BLaER1 (cell line): ENCODE data around the gene DNAJB12.

Experiments used
- H3K27ac ChIP-seq: shearing (Covaris generic); formaldehyde crosslinking; 2 replicates; pipeline ENCODE4 v1.8.1; 2022
- H3K27me3 ChIP-seq: shearing (Covaris generic); formaldehyde crosslinking; 2 replicates; pipeline ENCODE4 v1.8.1; 2022
- H3K36me3 ChIP-seq: shearing (Covaris generic); formaldehyde crosslinking; 2 replicates; pipeline ENCODE4 v1.8.1; 2022
- H3K4me1 ChIP-seq: shearing (Covaris generic); formaldehyde crosslinking; 2 replicates; pipeline ENCODE4 v1.8.1; 2022
- H3K4me2 ChIP-seq: shearing (Covaris generic); formaldehyde crosslinking; 2 replicates; pipeline ENCODE4 v1.8.1; 2022
- H3K4me3 ChIP-seq: shearing (Covaris generic); formaldehyde crosslinking; 2 replicates; pipeline ENCODE4 v1.8.1; 2022
- H3K9ac ChIP-seq: shearing (Covaris generic); formaldehyde crosslinking; 2 replicates; pipeline ENCODE4 v1.8.1; 2022
- H3K9me3 ChIP-seq: shearing (Covaris generic); formaldehyde crosslinking; 2 replicates; pipeline ENCODE4 v1.8.1; 2022
- H4K20me1 ChIP-seq: shearing (Covaris generic); formaldehyde crosslinking; 2 replicates; pipeline ENCODE4 v1.8.1; 2022
- Cebpa-rat ChIP-seq: shearing (Covaris generic); IDR thresholded peaks from 2 replicates; pipeline ENCODE4 v1.8.1; 2022

Gene DNAJB12

GRCh38 chr10:72340510-72341261 lies 14.0 kb downstream of the DNAJB12 start:
- no peaks in the 10 kb centered on the region for H3K9me3 ChIP-seq
- no peak overlapping the region for H3K9ac ChIP-seq
- peaks cover 38% of the 10 kb centered on the region for H3K4me1 ChIP-seq
- no peak overlapping the region for H3K27ac ChIP-seq
- H3K27me3 ChIP-seq, result no peaks in the 10 kb centered on the region
- no peak overlapping the region for H3K4me2 ChIP-seq
- peaks cover 45% of the 10 kb centered on the region for H4K20me1 ChIP-seq
- peaks cover 88% of the 10 kb centered on the region for H3K36me3 ChIP-seq
- no peak for TF ChIP-seq Cebpa-rat
- H3K4me3 ChIP-seq, result no peak overlapping the region

- peaks cover 45% of the 10 kb centered on the region for H3K4me1 ChIP-seq
- H3K27ac ChIP-seq, result no peak overlapping the region
- no peak overlapping the region for H3K4me2 ChIP-seq
- no peak overlapping the region for H3K9ac ChIP-seq
- H3K36me3 ChIP-seq, result peaks cover 74% of the 10 kb centered on the region
- H3K9me3 ChIP-seq, result no peaks in the 10 kb centered on the region
- H4K20me1 ChIP-seq, result peaks cover 22% of the 10 kb centered on the region
- H3K4me3 ChIP-seq, result no peak overlapping the region
- TF ChIP-seq Cebpa-rat, result no peak
- H3K27me3 ChIP-seq, result no peaks in the 10 kb centered on the region
These were observed 16.5 kb downstream of the DNAJB12 start for GRCh38 chr10:72338180-72338579.

- Histone ChIP-seq H3K4me1 (peaks cover 50% of the 10 kb centered on the region), H3K4me2 (0 out of 2 replicates have a peak overlapping the region, but pooled peaks have one; percentile 96), H4K20me1 (peaks cover 20% of the 10 kb centered on the region), H3K9ac (no peak overlapping the region), H3K27ac (no peak overlapping the region), H3K4me3 (no peak overlapping the region), H3K9me3 (no peaks in the 10 kb centered on the region), H3K27me3 (no peaks in the 10 kb centered on the region), H3K36me3 (peaks cover 71% of the 10 kb centered on the region)
- no peak for TF ChIP-seq Cebpa-rat
These were observed 17.0 kb downstream of the DNAJB12 start for GRCh38 chr10:72337722-72338121.

- Histone ChIP-seq H3K27ac (peak overlapping the region; percentile 92; the same call in 1 of the 2 replicates), H3K36me3 (peaks cover 65% of the 10 kb centered on the region), H3K4me1 (peaks cover 55% of the 10 kb centered on the region), H3K4me2 (peak overlapping the region; percentile 96), H3K27me3 (no peaks in the 10 kb centered on the region), H4K20me1 (peaks cover 15% of the 10 kb centered on the region; the same call in 1 of the 2 replicates), H3K9me3 (no peaks in the 10 kb centered on the region), H3K4me3 (no peak overlapping the region), H3K9ac (0 out of 2 replicates have a peak overlapping the region, but pooled peaks have one; percentile 79)
- no peak for TF ChIP-seq Cebpa-rat
These were observed 17.6 kb downstream of the DNAJB12 start for GRCh38 chr10:72337039-72337629.

- Histone ChIP-seq H4K20me1 (peaks cover 12% of the 10 kb centered on the region; the same call in 1 of the 2 replicates), H3K27me3 (no peaks in the 10 kb centered on the region), H3K4me2 (peak overlapping the region; percentile 96), H3K4me1 (peaks cover 59% of the 10 kb centered on the region), H3K36me3 (peaks cover 58% of the 10 kb centered on the region), H3K4me3 (peak overlapping the region; percentile 58), H3K27ac (peak overlapping the region; percentile 92), H3K9ac (peak overlapping the region; percentile 79), H3K9me3 (no peaks in the 10 kb centered on the region)
- TF ChIP-seq Cebpa-rat, result no peak
These were observed 18.3 kb downstream of the DNAJB12 start for GRCh38 chr10:72336259-72337038.

GRCh38 chr10:72335394-72336258 lies 19.1 kb downstream of the DNAJB12 start:
- Histone ChIP-seq H3K36me3 (peaks cover 50% of the 10 kb centered on the region), H3K4me2 (peak overlapping the region; percentile 96), H3K27me3 (no peaks in the 10 kb centered on the region), H3K9me3 (no peaks in the 10 kb centered on the region), H3K4me1 (peaks cover 68% of the 10 kb centered on the region), H4K20me1 (peaks cover 12% of the 10 kb centered on the region; the same call in 1 of the 2 replicates), H3K27ac (peak overlapping the region; percentile 92), H3K9ac (peak overlapping the region; percentile 79), H3K4me3 (peak overlapping the region; percentile 58)
- no peak for TF ChIP-seq Cebpa-rat

GRCh38 chr10:72334825-72335393 lies 19.8 kb downstream of the DNAJB12 start:
- Histone ChIP-seq H3K4me2 (peak overlapping the region; percentile 96), H4K20me1 (peaks cover 12% of the 10 kb centered on the region; the same call in 1 of the 2 replicates), H3K4me1 (peaks cover 75% of the 10 kb centered on the region), H3K36me3 (peaks cover 43% of the 10 kb centered on the region), H3K9me3 (no peaks in the 10 kb centered on the region), H3K9ac (peak overlapping the region; percentile 79), H3K27me3 (no peaks in the 10 kb centered on the region), H3K27ac (peak overlapping the region; percentile 92), H3K4me3 (peak overlapping the region; percentile 58)
- no peak for TF ChIP-seq Cebpa-rat

- H3K9ac ChIP-seq, result peak overlapping the region; percentile 79
- no peak for TF ChIP-seq Cebpa-rat
- H3K9me3 ChIP-seq, result no peaks in the 10 kb centered on the region
- H3K4me2 ChIP-seq, result peak overlapping the region; percentile 96
- peaks cover 81% of the 10 kb centered on the region for H3K4me1 ChIP-seq
- peaks cover 12% of the 10 kb centered on the region; the same call in 1 of the 2 replicates for H4K20me1 ChIP-seq
- peak overlapping the region; percentile 58 for H3K4me3 ChIP-seq
- peak overlapping the region; percentile 92 for H3K27ac ChIP-seq
- no peaks in the 10 kb centered on the region for H3K27me3 ChIP-seq
- H3K36me3 ChIP-seq, result peaks cover 37% of the 10 kb centered on the region
These were observed 20.4 kb downstream of the DNAJB12 start for GRCh38 chr10:72334196-72334824.
